Ovary (tissue), 9 donors: ENCODE results near the gene SURF6. TPM values are rescaled to one million over a fixed set of nuclear protein-coding genes. Genes with fewer than 3 reads are reported as not detected.
"Not testable (repeated sequence)": the region's sequence is repeated elsewhere in the genome, so short reads cannot be mapped to it uniquely, and the experiment has no call there.

ENCODE experiments used
- DNase-seq, 5 donors: peaks; one replicate each; pipeline ENCODE4 v3.0.0-alpha.2; 2019 to 2020
- H3K27ac ChIP-seq, 2 donors: fragments of 200-600 bp; one replicate each; pipeline versions ENCODE4 v1.5.1 to v1.8.0; 2019 to 2022
- H3K27me3 ChIP-seq: fragments of 200-600 bp; one replicate; pipeline ENCODE4 v1.8.0; 2022
- H3K36me3 ChIP-seq: fragments of 200-600 bp; sonication (generic); one replicate; pipeline ENCODE4 v1.5.1; 2019
- H3K4me1 ChIP-seq: one replicate; pipeline ENCODE4 v1.8.1; 2013; ENCODE audit warnings: mild to moderate bottlenecking, moderate library complexity; ENCODE audit not compliant: insufficient read depth
- H3K4me3 ChIP-seq: fragments of 200-600 bp; sonication (generic); one replicate; pipeline ENCODE4 v1.5.1; 2017
- H3K9me3 ChIP-seq, 2 donors: fragments of 200-600 bp in 1 of 2; sonication (generic) in 1 of 2; one replicate each; pipeline versions ENCODE4 v1.5.1 to v1.8.1; 2013 to 2019; ENCODE audit warnings: mild to moderate bottlenecking in 1 of 2, moderate library complexity in 1 of 2
- EP300 ChIP-seq: sonication (generic); formaldehyde crosslinking; IDR thresholded peaks from one replicate; pipeline ENCODE4 v1.6.1; 2017; ENCODE audit warnings: antibody characterized with exemption
- POLR2A ChIP-seq: fragments of 450-650 bp; IDR thresholded peaks from one replicate; pipeline ENCODE4 v1.6.1; 2017; ENCODE audit warnings: antibody characterized with exemption, mild to moderate bottlenecking, moderate library complexity
- WGBS, 3 donors: extraction: QIAGEN DNeasy Blood & Tissue Kit in 1 of 3; methylation state at CpG; one replicate each; pipeline versions ENCODE4 v1.1.5 to v1.1.7; 2013 to 2017; 5-methylcytosine and 5-hydroxymethylcytosine counted together
- intact Hi-C, 4 donors: fragments of 100-400 bp; cut with DNase I; formaldehyde crosslinking; loops; one replicate each; pipeline versions ENCODE4 v1.11.0 to v1.15.1; 2022 to 2023
- polyA plus RNA-seq, 2 donors: library from polyadenylated mRNA; stranded (reverse); fragments of 200-250 nt in 1 of 2; fragments of 350-450 nt in 1 of 2; fragmentation: Illumina TruSeq in 1 of 2; extraction: RNeasy Lipid Tissue Mini Kit (QIAGEN cat#74804) in 1 of 2; gene quantifications; one replicate each; pipeline ENCODE4 v1.2.3, GENCODE V29; 2013 to 2014
- total RNA-seq, 7 donors: library from RNA; depleted of rRNA in 2 of 7; stranded (reverse); fragments of >200 nt in 2 of 7; fragmentation: NEBNext Ultra II Directional in 3 of 7; extraction: Animal tissue kit (Norgen Biotek cat#: 25700) in 3 of 7; gene quantifications; one replicate each; pipeline versions ENCODE4 v1.1.0 to v1.2.4, GENCODE V29; 2016 to 2023
- TF ChIP-seq, protein P1 (sequence below), 3 donors: fragments of 450-650 bp in 2 of 3; fragments of 200-600 bp in 1 of 3; IDR thresholded peaks; one replicate each; pipeline versions ENCODE4 v1.5.1 to v1.8.0; 2016 to 2022; ENCODE audit warnings: antibody characterized with exemption in 3 of 3, mild to moderate bottlenecking in 1 of 3
- donor health status: DM: no; HTN: no; CAD: no; lungs with moderate emphysema.
- donor health status: DM: no; HTN: no; CAD: no.
- donor health status: Bipolar disorder and iron deficiency.
- donor health status: DM: yes; HTN: yes; CAD: no.
- donor health status: DM: no; HTN: no; CAD: no.
- donor health status: DM: yes; HTN: yes; CAD: no.

The SURF6 gene
- total and polyA plus RNA-seq, 9 donors: 12.7 to 24.9 (median 21.0) TPM

DNA sequence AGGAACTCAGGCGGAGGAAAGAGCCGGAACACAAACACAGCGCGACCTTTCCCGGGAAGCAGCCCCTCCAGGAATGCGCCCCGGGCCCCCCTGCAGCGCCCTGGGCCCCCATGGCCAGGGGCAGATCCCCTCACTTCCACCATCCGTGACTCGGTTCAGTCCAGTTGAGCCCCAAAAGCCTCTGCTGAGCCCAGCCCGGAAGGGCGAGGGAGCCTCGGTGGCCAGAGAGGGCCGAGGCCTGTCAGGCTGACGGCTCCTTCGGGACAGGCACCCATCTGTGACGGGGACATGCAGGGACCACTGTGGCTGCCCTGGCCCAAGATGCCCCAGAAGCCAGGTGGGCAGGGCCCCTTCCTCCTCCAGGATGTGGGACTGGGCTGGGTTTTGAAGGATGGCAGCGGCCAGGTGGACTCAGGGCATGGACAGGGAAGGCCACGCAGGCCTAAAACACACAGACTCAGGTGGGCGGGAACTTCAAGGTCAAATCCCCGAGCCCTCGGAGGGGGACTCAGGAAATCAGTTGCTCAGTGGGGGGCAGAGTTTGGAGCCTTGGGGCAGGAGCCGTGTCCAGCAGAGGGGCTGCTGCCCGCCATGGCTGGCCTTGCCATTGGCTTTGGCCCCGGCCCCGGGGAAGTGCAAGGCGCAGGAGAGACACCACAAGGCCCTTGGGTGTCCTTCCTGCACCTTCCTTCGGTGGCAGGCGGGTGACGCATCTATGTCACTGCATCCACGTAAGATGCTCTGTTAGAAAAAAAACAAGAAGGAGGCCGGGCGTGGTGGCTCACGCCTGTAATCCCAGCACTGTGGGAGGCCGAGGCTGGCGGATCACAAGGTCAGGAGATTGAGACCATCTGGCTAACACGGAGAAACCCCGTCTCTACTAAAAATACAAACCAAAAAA, 31.3 kb downstream of the SURF6 start:
- TF ChIP-seq POLR2A: no peak
- TF ChIP-seq, protein P1, sequence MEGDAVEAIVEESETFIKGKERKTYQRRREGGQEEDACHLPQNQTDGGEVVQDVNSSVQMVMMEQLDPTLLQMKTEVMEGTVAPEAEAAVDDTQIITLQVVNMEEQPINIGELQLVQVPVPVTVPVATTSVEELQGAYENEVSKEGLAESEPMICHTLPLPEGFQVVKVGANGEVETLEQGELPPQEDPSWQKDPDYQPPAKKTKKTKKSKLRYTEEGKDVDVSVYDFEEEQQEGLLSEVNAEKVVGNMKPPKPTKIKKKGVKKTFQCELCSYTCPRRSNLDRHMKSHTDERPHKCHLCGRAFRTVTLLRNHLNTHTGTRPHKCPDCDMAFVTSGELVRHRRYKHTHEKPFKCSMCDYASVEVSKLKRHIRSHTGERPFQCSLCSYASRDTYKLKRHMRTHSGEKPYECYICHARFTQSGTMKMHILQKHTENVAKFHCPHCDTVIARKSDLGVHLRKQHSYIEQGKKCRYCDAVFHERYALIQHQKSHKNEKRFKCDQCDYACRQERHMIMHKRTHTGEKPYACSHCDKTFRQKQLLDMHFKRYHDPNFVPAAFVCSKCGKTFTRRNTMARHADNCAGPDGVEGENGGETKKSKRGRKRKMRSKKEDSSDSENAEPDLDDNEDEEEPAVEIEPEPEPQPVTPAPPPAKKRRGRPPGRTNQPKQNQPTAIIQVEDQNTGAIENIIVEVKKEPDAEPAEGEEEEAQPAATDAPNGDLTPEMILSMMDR (IDR thresholded peaks at IDR 0.05): no peak
- no peak for TF ChIP-seq EP300

DNA sequence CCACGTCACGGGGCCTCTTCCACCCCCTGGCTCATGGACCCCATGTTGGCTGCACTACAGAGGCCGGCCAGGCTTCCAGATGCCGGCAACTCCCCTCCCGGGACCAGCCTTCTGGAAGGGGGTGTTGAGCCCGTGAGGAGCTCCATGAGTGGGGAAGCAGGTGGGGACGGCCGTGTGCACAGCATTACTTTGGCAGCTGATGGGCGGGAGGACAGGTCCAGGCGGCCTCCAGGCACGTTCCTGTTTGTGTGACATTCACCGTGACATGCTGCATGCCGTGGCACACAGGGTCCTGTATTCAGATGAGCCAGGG, 31.9 kb downstream of the SURF6 start:
- TF ChIP-seq, protein P1 (IDR thresholded peaks at IDR 0.05): no peak
- TF ChIP-seq POLR2A (no peak), EP300 (no peak)
- 61 to 68% (median 64%) methylated on average over 12 to 13 of the region's 13 CpGs for WGBS, 3 donors
- no peak for DNase-seq
- no peaks in the 10 kb centered on the region for H3K27me3 ChIP-seq
- H3K27ac ChIP-seq: no peak overlapping the region
- H3K36me3 ChIP-seq: no peaks in the 10 kb centered on the region
- no peaks in the 10 kb centered on the region for H3K4me1 ChIP-seq
- H3K9me3 ChIP-seq: no peaks in the 10 kb centered on the region
- intact Hi-C loops: no loop called here
- no peak overlapping the region for H3K4me3 ChIP-seq

More for the DNA sequence above, 31.3 kb downstream of the SURF6 start:
- Histone ChIP-seq H3K4me1 (no peaks in the 10 kb centered on the region), H3K36me3 (no peaks in the 10 kb centered on the region), H3K4me3 (no peak overlapping the region), H3K27ac (no peak overlapping the region), H3K9me3 (no peaks in the 10 kb centered on the region), H3K27me3 (no peaks in the 10 kb centered on the region)
- 78 to 82% (median 79%) methylated on average over 37 to 38 of the region's 38 CpGs for WGBS, 3 donors
- no peak for DNase-seq
- intact Hi-C loops: no loop called here

DNA sequence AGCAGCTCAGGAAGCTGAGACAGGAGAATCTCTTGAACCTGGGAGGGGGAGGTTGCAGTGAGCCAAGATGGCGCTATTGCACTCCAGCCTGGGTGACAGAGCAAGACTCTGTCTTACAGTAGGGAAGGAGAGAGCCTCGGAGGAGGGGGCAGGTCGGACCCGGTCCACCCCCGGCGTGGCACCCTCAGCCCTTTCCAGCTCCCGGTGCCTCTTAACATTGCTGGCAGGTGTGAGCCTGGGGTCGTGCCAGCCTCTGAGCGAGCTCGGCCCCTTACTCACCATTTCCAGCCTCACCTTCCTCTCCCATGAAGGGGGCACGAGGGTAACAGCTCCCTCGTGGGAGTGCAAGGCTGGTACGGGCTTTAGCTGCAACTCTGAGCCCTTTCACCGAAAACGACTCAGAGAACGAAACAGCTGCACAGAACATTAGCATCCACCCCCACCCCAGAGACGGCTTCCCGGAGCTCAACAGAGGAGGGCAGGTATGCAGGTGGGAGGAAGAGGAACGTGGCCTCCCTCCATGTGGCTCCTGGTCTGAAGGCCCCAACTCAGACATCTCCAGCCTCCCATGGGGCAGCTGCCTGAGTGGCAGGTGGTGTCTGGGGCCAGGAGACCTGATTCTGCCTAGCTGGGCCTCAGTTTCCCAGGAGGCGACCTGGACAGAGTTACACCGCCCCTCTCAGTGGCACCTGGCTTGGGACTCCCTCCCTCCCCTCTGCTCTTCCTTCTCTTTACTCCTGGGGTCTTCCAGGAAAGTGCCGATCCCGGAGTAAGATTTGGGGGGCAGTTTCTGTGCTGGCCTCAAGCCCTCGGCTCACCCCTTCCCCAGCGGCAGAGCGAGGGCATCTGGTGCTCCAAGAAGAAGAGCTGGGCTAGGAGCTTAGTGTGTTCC, 32.5 kb downstream of the SURF6 start:
- Histone ChIP-seq H3K36me3 (no peaks in the 10 kb centered on the region), H3K4me1 (no peaks in the 10 kb centered on the region), H3K27me3 (no peaks in the 10 kb centered on the region), H3K4me3 (no peak overlapping the region), H3K27ac (no peak overlapping the region), H3K9me3 (no peaks in the 10 kb centered on the region)
- intact Hi-C loops: no loop called here
- TF ChIP-seq, protein P1 (IDR thresholded peaks at IDR 0.05): no peak
- TF ChIP-seq EP300 (no peak), POLR2A (no peak)
- 59 to 65% (median 62%) methylated on average over 26 of the region's 26 CpGs for WGBS, 3 donors
- DNase-seq: no peak

DNA sequence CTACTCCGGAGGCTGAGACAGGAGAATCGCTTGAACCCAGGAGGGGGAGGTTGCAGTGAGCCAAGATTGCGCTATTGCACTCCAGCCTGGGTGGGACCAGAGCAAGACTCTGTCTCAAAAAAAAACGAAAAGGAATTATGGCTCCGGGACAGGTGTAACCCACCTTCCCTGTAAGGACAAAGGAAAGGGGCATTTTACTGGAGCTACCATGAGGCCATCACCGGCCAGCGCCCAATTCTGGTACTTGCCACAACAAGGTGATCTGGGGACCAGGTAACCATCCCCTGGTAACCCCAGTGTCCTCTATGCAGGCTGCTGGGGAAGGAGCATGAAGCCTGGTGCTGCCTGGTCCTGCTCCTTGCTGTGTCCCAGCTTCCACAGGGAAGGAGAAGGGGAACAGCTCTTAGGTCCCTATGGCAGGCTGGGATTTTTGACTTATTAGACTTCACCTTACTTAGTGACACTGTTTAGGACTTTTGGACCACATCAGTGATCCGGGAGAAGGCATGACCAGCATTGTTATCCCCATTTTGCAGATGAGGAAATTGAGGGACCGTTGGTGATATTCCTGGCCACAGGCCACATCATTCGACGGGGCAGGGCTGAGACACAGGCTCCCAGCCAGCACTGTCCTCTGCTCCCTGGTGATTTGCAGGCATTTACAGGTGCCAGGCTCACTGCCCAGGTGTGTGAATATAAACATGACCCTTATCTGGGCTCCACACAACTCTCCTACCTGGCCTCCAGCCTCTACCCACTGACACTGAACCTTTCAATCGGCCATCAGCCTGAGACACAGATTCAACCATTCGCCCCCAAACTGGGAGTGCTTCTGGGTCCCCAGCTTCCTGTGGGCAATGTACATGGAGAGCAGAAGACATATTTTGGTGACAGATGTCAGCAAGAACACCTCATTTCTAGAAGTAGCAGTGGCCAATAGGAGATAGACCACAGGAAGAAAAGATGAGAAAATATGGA, 34.4 kb downstream of the SURF6 start:
- TF ChIP-seq EP300 (no peak), POLR2A (no peak)
- TF ChIP-seq, protein P1 (IDR thresholded peaks at IDR 0.05): no peak
- Histone ChIP-seq H3K27me3 (no peaks in the 10 kb centered on the region), H3K27ac (no peak overlapping the region), H3K4me3 (no peak overlapping the region), H3K4me1 (no peaks in the 10 kb centered on the region), H3K9me3 (no peaks in the 10 kb centered on the region), H3K36me3 (no peaks in the 10 kb centered on the region)
- intact Hi-C loops: no loop called here
- WGBS, 3 donors: 88 to 92% (median 89%) methylated on average over 13 of the region's 13 CpGs
- no peak for DNase-seq

DNA sequence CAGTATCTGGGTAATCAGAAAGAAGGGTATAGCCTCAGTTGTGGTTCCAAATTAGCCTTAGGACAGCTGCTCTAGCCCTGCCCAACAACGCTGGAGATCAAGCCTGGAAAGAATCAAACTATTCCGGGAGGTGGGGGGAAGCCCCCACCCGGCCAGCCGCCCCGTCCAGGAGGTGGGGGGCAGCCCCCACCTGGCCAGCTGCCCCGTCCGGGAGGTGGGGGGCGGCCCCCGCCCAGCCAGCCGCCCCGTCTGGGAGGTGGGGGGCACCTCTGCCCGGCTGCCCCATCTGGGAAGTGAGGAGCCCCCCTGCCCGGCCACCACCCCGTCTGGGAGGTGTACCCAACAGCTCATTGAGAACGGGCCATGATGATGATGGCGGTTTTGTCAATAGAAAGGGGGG, 36.0 kb downstream of the SURF6 start:
- H3K36me3 ChIP-seq, DNase-seq, H3K9me3 ChIP-seq, H3K4me3 ChIP-seq, H3K27ac ChIP-seq, H3K4me1 ChIP-seq, H3K27me3 ChIP-seq, intact Hi-C loops: not testable (repeated sequence)
- 61 to 80% (median 75%) methylated on average over 16 of the region's 16 CpGs for WGBS, 3 donors
